GM18517 (cell line): Measurements from ENCODE around the gene CDC42BPA.
"Not testable (repeated sequence)": the region's sequence is repeated elsewhere in the genome, so short reads cannot be mapped to it uniquely, and the experiment has no call there.

ENCODE experiments used
- ATAC-seq: cut with Tn5 transposase; IDR thresholded peaks from one replicate; pipeline ENCODE4 v1.9.1; 2021; ENCODE audit warnings: mild to moderate bottlenecking, moderate library complexity; ENCODE audit not compliant: unreplicated experiment

The CDC42BPA gene

DNA sequence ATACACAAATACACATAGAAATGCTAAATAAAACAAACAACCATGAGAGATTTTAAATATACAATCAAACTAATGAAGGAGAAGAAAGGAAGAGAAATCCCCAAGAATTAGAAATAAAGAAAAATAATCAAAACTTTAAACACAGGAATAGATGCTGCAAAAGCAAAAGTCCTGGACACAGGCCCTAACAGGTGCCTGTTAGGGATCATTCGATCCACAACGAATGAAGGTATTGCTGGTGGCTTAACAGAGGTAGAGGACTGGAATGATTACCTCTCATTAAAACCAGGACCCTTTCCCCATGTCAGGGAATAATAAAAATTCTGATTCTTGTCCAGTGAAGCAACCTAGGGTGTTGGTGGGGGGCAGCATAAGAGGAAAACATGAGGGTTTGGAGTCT is 56.8 kb downstream of the CDC42BPA start:
- ATAC-seq, result no peak

DNA sequence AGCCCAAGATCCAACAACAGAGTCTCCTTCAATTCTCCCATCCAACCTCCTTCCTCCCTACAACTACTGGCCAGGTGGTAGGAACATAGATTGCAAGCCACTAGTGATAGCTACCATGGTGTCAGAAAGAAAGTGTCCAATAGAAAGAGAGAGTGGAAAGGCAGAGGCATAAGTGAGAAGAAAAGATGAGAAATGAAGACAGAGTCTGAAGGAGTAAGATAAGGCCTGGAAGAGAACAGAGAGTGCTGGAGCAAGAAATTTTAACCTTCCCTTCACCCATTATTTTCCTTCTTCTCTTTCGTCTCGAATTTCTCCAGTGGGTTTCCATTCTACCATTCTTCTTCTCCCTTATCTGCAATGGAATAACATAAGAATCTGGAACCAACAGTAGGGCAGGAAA is 57.9 kb downstream of the CDC42BPA start:
- ATAC-seq, result no peak

DNA sequence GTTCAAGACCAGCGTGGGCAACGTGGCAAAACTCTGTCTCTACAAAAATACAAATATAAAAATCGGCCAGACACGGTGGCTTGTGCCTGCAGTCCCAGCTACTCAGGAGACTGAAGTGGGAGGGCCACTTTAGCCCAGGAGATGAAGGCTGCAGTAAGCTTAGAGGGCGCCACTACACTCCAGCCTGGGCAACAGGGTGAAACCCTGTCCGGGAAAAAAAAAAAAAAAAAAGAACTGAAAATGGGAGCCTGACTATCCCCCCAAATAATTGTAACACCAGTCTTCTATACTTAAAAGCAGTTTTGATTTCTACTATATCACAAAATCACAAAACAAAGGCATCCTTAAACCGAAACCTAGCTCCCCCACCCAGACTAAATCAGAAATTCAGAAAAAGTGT is 60.3 kb downstream of the CDC42BPA start:
- ATAC-seq, result no peak

DNA sequence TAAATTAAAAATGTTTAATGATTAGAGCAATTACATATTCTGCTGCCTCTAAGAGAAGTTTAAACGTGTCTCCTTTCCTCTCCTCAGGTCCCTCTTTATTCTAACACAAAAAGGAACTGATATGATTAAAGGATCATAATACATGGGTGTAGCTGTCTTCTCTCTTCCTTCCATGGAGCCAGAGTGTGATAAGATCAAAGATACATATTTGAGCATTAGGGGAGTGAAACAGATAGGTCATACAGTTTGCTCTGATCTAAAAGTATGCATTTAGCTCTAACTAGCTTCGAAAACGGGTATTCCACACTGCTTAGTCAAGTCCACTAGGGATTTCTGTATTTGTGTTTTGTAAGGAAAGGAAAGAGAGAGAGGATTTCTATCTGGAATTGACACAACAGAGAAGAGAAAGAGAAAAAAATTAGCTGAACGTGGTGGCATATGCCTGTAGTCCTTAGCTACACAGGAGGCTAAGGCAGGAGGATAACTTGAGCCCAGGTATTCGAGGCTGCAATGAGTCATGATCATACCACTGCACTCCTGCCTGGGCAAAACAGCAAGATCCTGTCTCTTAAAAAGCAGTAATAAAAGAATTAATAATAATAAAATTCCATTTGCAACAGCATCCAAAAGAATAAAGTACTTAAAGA is 63.1 kb downstream of the CDC42BPA start:
- ATAC-seq, result no peak

DNA sequence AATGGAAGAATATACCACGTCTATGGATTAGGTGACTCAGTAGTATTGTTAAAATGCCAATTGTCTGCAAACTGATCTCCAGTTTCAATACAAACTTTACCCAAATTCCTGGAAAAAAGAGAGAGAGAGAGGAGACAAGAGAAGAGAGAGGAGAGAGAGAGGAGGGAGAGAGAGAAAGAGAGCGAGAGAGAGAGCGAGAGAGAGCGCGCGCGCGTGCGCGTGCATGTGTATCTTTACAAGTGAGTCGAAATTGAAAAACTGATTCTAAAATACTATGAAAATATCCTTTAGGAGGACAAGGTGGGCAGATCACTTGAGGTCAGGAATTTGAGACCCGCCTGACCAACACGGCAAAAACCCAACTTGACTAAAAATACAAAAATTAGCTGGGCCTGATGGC is 65.2 kb downstream of the CDC42BPA start:
- ATAC-seq, result no peak

DNA sequence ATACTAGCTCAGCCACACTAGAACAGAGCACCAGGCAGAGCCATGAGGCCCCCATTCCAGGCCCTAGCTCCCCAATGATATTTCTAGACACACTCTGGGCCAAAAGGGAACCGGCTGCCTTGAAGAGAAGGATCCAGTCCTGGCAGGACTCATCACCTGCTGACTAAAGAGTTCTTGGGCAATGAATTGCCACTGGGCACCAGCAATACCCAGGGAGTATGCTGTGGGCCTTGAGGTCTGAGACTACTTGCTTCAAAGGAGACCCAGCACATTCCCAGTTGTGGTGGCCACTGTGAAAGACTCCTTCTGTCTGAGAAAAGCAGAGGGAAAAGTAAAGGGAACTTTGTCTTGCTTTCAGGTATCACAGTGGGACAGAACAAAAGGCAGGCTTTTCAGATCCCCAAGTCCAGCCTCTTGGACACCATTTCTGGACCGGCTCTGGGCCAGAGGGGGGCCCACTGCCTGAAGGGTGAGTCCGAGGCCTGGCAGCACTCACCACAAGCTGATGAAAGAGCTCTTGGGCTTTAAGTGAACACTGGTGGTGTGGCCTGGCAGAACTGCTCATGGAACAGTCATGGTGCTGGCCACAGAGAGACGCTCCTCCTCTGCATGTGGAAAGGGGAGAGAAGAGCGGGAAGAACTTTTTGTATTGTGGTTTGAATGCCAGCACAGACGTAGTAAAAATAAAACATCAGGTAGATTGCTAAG is 72.5 kb downstream of the CDC42BPA start:
- ATAC-seq, result no peak

DNA sequence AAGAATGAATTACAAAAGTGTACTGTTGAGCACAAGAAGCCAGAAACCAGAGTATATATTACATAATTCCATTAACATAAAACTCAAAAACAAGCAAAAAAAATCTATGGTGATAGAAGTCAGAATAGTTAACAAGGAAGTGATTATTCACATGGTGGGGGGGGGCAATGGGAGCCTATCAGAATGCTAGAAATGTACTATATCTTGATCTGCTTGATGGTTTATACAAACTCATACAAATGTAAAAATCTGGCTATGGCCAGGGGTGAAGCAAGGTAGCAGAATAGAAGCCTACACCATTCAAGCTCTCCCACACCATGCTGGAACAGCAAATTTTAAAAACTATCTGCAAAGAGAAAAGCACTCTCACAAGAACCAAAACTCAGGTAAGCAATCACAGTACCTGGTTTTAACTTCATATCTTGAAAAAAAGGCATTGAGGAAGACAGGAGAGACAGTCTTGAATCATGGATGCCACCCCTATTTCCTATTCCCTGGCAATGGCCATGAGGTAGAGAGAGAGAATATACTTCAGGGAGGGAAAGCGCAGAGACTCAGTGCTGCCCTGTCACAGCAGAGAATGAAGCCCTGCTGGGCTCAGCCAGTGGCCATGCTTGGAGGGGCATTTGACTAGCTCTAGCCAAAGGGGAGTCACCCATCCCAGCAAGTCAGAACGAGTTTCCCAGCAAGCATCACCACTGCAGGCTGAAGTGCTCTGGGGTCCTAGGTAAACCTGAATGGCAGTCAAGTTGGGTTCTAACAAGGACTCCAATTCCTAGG is 73.8 kb downstream of the CDC42BPA start:
- ATAC-seq, result no peak

DNA sequence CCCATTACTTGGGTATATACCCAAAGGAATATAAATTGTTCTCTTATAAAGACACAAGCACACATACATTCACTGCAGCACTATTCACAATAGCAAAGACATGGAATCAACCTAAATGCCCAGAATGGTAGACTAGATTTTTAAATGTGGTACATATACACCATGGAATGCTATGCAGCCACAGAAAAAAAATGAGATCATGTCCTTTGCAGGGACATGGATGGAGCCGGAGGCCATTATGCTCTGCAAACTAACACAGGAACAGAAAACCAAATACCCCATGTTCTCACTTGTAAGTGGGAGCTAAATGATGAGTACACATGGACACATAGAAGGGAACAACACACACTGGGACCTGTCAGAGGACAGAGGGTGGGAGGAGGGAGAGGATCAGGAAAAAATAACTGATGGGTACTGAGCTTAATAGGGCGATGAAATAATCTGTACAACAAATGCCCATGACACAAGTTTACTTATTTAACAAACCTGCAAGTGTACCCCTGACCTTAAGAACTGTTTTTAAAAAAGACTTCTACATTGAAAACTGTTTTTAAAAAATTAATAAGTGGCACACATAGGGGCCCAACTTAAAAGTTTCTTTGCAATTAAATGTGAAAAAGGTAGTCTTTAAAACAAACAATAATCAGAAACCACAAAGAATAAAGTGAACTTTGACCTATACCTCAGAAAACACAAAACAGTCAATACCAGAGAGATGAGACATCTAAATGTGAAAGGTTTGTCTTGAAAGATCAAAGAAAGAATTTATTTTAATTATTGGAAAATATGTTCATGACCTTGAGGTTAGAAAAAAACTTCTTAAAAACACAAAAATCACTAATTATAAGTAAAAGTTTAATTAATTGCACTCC is 75.2 kb downstream of the CDC42BPA start:
- ATAC-seq, result no peak

DNA sequence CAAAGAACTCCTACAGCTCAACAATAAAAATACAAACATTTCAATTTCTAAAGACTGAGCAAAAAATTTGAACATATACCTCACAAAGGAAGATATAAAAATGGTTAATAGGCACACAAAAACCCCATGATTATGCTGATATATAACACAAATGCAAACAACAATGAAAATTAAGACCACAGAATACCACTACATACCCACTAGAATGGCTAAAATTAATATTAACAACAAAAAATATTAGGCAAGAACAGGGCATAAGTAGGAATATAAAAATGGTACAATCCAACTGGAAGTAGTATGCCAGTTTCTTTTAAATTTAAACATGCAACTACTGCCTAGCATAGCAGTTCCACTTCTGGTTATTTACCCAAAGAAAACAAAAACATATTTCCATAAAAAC is 77.3 kb downstream of the CDC42BPA start:
- no peak for ATAC-seq

DNA sequence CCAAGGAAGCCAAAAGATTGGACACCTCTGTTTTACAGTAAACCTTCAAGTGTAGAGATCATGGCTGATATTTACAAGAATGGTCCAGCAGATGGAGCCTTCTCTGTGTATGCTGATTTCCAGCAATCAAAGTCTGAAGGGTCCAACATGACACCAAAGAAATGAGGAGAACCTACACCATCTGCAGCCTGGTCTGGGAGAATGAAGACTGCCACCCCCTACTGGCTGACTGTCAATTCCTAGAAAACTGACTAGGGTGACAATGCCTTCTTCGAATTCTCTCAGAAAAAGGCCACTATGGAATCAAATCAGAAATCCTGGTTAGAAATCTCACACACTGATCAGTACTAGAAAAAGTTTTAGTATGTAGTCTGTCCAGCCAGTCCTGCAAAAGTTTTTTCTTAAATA is 83.3 kb downstream of the CDC42BPA start:
- ATAC-seq, result no peak

DNA sequence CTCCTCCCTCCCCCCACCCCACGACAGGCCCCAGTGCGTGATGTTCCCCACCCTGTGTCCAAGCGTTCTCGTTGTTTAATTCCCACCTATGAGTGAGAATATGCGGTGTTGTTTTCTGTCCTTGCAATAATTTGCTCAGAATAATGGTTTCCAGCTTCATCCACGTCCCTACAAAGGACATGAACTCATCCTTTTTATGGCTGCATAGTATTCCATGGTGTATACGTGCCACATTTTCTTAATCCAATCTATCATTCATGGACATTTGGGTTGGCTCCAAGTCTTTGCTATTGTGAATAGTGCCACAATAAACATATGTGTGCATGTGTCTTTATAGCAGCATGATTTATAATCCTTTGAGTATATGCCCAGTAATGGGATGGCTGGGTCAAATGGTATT is 87.2 kb downstream of the CDC42BPA start:
- ATAC-seq, result not testable (repeated sequence)

DNA sequence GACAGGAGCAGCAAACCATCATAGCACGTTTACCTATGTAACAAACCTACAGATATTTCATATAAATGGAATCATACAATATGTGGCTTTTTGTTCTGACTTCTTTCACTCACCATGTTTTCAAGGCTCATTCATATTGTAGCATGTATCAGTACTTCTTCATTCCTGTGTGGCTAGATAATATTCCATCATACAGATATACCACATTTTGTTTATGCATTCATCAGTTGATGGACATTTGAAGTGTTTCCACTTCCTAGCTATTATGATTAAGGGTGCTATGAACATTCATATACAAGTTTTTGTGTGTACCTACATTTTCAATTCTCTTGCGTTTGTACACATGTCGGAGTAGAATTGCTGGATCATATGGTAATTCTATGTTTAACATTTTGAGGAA is 90.1 kb downstream of the CDC42BPA start:
- no peak for ATAC-seq

DNA sequence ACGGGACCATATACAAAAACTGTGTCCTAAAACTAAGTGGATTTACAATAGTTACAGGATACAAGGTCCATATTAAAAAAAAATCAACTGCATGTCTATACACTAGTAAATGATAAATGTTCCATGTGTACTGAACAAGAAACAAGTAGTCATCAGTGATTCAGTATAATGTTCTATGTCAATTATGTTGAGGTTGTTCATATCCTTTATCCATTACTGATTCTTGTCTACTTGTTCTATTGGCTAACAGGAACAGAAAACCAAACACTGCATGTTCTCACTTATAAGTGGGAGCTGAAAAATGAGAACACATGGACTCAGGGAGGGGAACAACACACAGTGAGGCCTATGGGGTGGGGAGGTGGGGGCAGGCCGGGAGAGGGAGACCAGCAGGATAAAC is 90.5 kb downstream of the CDC42BPA start:
- no peak for ATAC-seq

DNA sequence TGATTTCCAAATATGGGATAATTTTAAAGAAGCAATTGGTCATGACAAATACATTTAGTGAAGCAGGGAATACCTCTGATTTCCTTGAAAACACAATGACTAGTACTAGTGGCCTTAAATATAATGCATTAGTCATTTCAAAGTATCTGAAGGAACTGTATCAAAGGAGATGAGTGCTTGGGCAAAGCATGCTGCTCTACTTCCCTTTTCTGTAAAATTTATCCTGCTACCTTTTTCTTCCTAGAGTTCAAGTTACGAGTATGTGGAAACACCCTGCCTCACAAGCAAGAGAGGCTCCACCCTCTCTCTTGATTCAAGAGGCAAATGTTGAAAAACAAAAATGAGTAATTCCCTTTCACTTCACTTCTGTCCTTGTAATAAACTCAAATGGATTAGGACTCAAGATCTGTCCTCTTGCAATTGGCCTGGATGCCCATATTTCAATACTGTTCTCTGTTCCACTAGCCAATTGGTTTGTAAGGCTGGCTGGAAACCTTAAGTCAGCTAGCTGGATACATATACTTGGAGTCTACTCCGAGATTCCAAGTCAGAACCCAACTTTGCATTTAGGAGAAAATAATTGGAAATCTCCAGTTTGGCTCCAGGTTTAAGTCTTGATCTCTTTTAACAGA is 92.5 kb downstream of the CDC42BPA start:
- no peak for ATAC-seq

DNA sequence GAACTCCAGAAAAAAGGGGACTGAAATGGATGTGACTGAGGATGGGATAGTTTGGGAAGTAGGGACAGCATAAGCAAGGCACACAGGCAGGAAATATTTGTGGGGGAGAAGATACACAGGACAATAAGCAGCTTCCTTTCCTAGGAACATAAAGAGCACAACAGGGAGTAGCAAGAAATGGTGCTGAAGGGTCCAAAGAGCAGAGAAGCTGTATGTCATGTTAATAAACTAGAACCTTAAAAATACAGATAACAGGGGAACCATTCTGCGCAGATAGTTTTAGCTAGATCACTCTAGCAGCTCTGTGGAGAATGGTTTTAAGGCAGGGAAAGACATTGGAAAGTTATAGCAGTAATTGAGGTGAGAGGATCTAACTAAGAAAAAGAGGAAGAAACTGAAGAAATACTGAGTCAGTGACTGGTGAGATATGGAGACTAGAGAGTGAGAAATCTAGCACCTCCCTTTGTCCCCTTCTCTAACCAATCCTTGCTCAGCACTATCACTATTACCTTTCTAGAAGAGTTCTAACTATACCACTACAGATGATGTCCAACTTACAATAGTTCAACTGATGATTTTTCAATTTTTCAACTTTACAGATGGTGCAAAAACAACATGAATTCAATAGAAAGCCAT is 95.0 kb downstream of the CDC42BPA start:
- ATAC-seq, result no peak

DNA sequence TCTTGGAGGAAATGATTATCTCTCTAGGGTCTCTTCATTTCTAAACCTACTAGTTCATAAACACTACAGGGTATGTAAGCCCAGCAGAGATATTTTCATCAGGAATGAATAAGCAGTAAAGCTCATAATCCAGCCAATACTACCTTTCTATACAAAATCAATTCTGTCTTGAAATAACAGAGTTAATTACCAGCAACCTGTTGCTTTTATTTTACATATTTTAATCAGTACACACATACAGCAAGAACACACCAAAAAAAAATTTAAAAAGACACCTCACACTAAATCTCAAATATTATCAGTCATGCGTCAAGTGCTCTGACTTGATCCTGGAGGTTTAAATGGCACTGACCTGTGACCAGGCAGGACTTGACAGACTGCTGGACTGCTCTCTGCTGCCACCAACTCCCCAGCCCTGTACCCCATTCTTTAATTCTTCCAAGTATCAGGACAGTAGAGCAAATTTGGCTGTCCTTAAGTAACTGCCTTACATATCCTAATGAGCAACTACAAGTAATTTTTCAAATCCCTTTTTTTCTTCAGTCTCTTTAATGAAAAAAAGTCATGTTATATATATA is 98.5 kb downstream of the CDC42BPA start:
- no peak for ATAC-seq

DNA sequence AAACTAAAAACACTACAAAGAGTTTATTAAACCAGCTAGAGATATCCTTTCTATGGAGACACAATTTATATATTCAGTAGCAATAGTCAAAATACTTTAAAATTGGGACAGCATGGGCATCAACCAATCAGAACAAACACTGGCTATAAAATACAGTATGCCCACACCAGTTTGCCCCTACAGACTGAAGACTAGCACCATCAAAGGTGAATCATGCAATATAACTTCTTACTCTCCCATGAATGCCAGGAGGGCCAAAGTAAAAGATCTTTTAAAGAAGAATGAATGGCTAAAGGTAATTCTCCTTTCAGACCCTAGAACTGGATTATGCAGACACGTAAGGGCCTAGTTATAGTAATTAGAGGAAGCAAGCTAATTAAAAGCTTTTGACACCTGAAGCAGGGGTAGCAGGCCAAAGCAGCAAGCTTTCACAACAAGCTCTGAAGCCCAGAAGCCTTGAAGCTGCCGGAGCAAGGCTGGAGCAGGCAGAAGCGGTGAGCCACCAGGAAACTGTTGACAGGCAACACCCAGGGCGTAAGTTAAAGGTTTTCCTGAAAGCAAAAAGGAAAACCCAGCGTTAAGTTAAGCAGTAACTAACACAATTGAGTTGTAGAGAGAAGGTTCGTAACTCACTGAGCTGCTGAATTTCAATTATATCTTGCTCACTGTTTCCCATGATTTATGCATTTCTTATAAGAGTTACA is 99.3 kb downstream of the CDC42BPA start:
- ATAC-seq, result no peak

DNA sequence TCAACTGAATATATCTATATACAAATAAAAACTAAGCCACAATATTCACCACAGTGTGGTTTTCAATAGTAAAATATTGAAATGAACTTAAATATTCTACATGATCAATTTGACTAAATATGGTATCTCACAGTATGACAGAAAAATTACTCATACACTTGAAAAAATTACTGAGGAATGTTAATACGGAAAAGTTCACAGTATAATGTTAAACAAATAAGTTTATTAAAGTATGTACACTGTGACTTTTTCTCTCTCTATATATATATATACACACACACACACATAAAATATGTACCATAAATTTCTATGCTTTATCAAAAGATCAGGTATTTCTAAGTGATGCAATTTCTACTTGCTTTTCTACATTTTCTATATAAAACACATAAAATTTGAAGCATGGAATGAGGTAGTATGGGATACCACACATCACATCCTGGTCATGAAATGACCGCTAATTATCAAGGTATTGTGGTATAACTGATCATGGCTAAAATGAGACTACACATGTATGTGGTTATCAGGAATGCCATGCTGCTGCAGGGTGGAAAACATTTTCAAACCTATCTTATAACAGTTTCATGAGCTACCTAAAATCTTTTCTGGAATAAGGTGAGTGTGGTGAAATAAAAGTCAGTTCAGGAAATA is 102.3 kb downstream of the CDC42BPA start:
- ATAC-seq, result no peak

DNA sequence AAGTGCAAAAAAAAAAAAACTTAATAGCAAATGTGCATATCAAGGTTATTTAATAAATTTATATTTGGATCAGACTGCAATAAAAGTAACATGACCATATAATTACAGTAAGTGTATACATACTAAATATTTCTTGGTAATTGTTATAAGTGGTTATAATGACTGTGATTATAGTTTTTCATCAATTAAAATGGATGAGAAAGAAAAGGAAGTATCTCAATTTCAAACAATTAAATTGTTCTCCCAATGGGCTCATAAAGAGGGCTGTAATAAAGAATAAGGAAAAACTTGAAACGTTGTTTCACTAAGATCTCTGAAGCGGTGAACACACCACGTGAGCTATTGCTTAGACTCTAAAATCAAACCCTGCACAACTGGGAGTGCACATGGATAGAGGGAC is 104.1 kb downstream of the CDC42BPA start:
- ATAC-seq, result no peak
